GM23338 (cell line): ENCODE results near the gene CNTRL. TPM values are rescaled to one million over a fixed set of nuclear protein-coding genes. Genes with fewer than 3 reads are reported as not detected.

ENCODE experiments used
- ATAC-seq: fragments of 200-7000 bp; cut with Tn5 transposase; 3 replicates; pipeline ENCODE4 v1.9.1; 2020
- DNase-seq: peaks from one replicate; pipeline ENCODE4 v3.0.0-alpha.2; 2015; ENCODE audit warnings: low spot score
- H2AFZ ChIP-seq: fragments of 200-600 bp; sonication (generic); 2 replicates; pipeline ENCODE4 v1.8.0; 2016; ENCODE audit warnings: antibody characterized with exemption, mild to moderate bottlenecking, moderate library complexity
- H3F3A ChIP-seq: fragments of 200-600 bp; sonication (generic); replicated peaks from 2 replicates; pipeline ENCODE4 v1.8.0; 2017; ENCODE audit warnings: antibody characterized with exemption, mixed run types, low read depth
- H3K27ac ChIP-seq: fragments of 200-600 bp; sonication (generic); 2 replicates; pipeline ENCODE4 v1.6.1; 2016; ENCODE audit warnings: low read depth
- H3K27me3 ChIP-seq: fragments of 200-600 bp; sonication (generic); 2 replicates; pipeline ENCODE4 v1.8.0; 2016; ENCODE audit warnings: mild to moderate bottlenecking, mixed run types, moderate library complexity; ENCODE audit not compliant: insufficient read depth
- H3K36me3 ChIP-seq: fragments of 200-600 bp; sonication (generic); 2 replicates; pipeline ENCODE4 v1.8.0; 2016; ENCODE audit warnings: mild to moderate bottlenecking; ENCODE audit not compliant: insufficient read depth
- H3K4me1 ChIP-seq: fragments of 200-600 bp; sonication (generic); 2 replicates; pipeline ENCODE4 v1.8.0; 2016; ENCODE audit warnings: mild to moderate bottlenecking, moderate library complexity; ENCODE audit not compliant: insufficient read depth
- H3K4me2 ChIP-seq: fragments of 200-600 bp; sonication (generic); 2 replicates; pipeline ENCODE4 v1.7.1; 2017; ENCODE audit warnings: mixed run types
- H3K4me3 ChIP-seq: fragments of 200-600 bp; sonication (generic); 2 replicates; pipeline ENCODE4 v1.6.1; 2016; ENCODE audit warnings: mixed run types
- H3K79me2 ChIP-seq: fragments of 200-600 bp; sonication (generic); replicated peaks from 2 replicates; pipeline ENCODE4 v1.8.0; 2017; ENCODE audit warnings: mild to moderate bottlenecking; ENCODE audit not compliant: insufficient read depth
- H3K9me2 ChIP-seq: fragments of 200-600 bp; sonication (generic); 2 replicates; pipeline ENCODE4 v1.8.0; 2017; ENCODE audit not compliant: insufficient read depth
- H4K20me1 ChIP-seq: fragments of 200-600 bp; sonication (generic); replicated peaks from 2 replicates; pipeline ENCODE4 v1.8.0; 2017; ENCODE audit warnings: mild to moderate bottlenecking; ENCODE audit not compliant: insufficient read depth
- H3K27ac Mint-ChIP-seq: 2 replicates; pipeline ENCODE4 v1.8.0; 2020; ENCODE audit warnings: inconsistent platforms, mild to moderate bottlenecking, moderate library complexity, mixed read lengths
- H3K27me3 Mint-ChIP-seq: 3 replicates; pipeline ENCODE4 v1.8.0; 2022; ENCODE audit warnings: low read depth, mild to moderate bottlenecking, moderate library complexity, mixed read lengths, inconsistent platforms; ENCODE audit not compliant: insufficient read depth, poor library complexity
- H3K36me3 Mint-ChIP-seq: 3 replicates; pipeline ENCODE4 v1.8.0; 2021; ENCODE audit warnings: low read depth, mild to moderate bottlenecking, inconsistent platforms, moderate library complexity, mixed read lengths
- H3K4me1 Mint-ChIP-seq: 3 replicates; pipeline ENCODE4 v1.8.0; 2020; ENCODE audit warnings: mild to moderate bottlenecking, inconsistent platforms, mixed read lengths
- H3K4me3 Mint-ChIP-seq: 3 replicates; pipeline ENCODE4 v1.8.0; 2021; ENCODE audit warnings: moderate library complexity, mild to moderate bottlenecking, inconsistent platforms, mixed read lengths
- H3K9me3 Mint-ChIP-seq: 3 replicates; pipeline ENCODE4 v1.8.0; 2020; ENCODE audit warnings: moderate library complexity, mild to moderate bottlenecking, inconsistent platforms, mixed read lengths
- CREB1 ChIP-seq: fragments of 250-450 bp; sonication (Bioruptor Pico); IDR thresholded peaks from 2 replicates; pipeline ENCODE4 v1.5.0; 2020; ENCODE audit warnings: low read depth, mild to moderate bottlenecking, moderate library complexity
- CTCF ChIP-seq, 2 experiments: fragments of 200-600 bp in 1 of 2; sonication (generic) in 1 of 2; conservative IDR thresholded peaks; 2 replicates each; pipeline versions ENCODE4 v1.5.1 to v1.6.1; 2016 to 2017; ENCODE audit warnings: antibody characterized with exemption in 2 of 2, low read depth in 2 of 2, mild to moderate bottlenecking in 2 of 2, moderate library complexity in 1 of 2
- ETS1 ChIP-seq: IDR thresholded peaks from 2 replicates; pipeline ENCODE4 v1.6.1; 2016; ENCODE audit warnings: antibody characterized with exemption
- EZH2 ChIP-seq: fragments of 200-600 bp; sonication (generic); IDR thresholded peaks from one replicate; pipeline ENCODE4 v1.8.0; 2017; ENCODE audit warnings: antibody characterized with exemption, mild to moderate bottlenecking, low read depth; ENCODE audit not compliant: unreplicated experiment
- EZH2phosphoT487 ChIP-seq: fragments of 200-600 bp; sonication (generic); IDR thresholded peaks from one replicate; pipeline ENCODE4 v1.8.1; 2018; ENCODE audit warnings: antibody characterized with exemption; ENCODE audit not compliant: unreplicated experiment
- JUNB ChIP-seq: IDR thresholded peaks from one replicate; pipeline ENCODE4 v1.6.1; 2016; ENCODE audit warnings: antibody characterized with exemption; ENCODE audit not compliant: unreplicated experiment
- NANOG ChIP-seq: IDR thresholded peaks from 2 replicates; pipeline ENCODE4 v1.6.1; 2016; ENCODE audit warnings: antibody characterized with exemption, borderline replicate concordance
- POLR2AphosphoS5 ChIP-seq: IDR thresholded peaks from 2 replicates; pipeline ENCODE4 v1.6.1; 2016; ENCODE audit warnings: antibody characterized with exemption, low read depth
- REST ChIP-seq: IDR thresholded peaks from one replicate; pipeline ENCODE4 v1.6.1; 2018; ENCODE audit warnings: antibody characterized with exemption; ENCODE audit not compliant: unreplicated experiment
- STAT1 ChIP-seq: IDR thresholded peaks from one replicate; pipeline ENCODE4 v1.6.1; 2016; ENCODE audit warnings: antibody characterized with exemption; ENCODE audit not compliant: unreplicated experiment
- ZNF114 ChIP-seq: fragments of 250-450 bp; sonication (Bioruptor Pico); IDR thresholded peaks from 2 replicates; pipeline ENCODE4 v1.5.0; 2020; ENCODE audit warnings: mild to moderate bottlenecking, moderate library complexity
- ZNF331 ChIP-seq: fragments of 250-450 bp; sonication (Bioruptor Pico); IDR thresholded peaks from 2 replicates; pipeline ENCODE4 v1.5.0; 2020; ENCODE audit warnings: low read depth, mild to moderate bottlenecking, moderate library complexity
- ZNF462 ChIP-seq: fragments of 250-450 bp; sonication (Bioruptor Pico); IDR thresholded peaks from 2 replicates; pipeline ENCODE4 v1.5.0; 2020; ENCODE audit warnings: mild to moderate bottlenecking, moderate library complexity
- polyA plus RNA-seq: library from polyadenylated mRNA; unstranded; fragments of >200 nt; fragmentation: Nextera tagmentation; extraction: Ambion mirVana; gene quantifications from 2 replicates; pipeline ENCODE4 v1.2.1, GENCODE V29; 2016
- total RNA-seq: library from RNA; depleted of rRNA; stranded (reverse); fragments of >200 nt; shearing (Covaris generic); gene quantifications from 2 replicates; pipeline ENCODE4 v1.2.3, GENCODE V29; 2014

CNTRL gene
- total and polyA plus RNA-seq, 2 experiments from 2014 or later = 9.2 to 11.7 TPM

- TF ChIP-seq EZH2 (no peak), EZH2phosphoT487 (no peak)
Observed at GRCh38 chr9:121095057-121095456, 20.3 kb downstream of the CNTRL start (continued).

- H3K9me2 ChIP-seq = no peaks in the 10 kb centered on the region
- no peaks in the 10 kb centered on the region for H3K36me3 ChIP-seq
- H3K4me3 ChIP-seq = no peak overlapping the region
- DNase-seq (no peak), ATAC-seq (no peak)
- H3K27ac ChIP-seq = no peak overlapping the region
- H3K79me2 ChIP-seq = no peaks in the 10 kb centered on the region
- H2AFZ ChIP-seq = no peak overlapping the region
- H3F3A ChIP-seq = no peaks in the 10 kb centered on the region
- peaks cover 46% of the 10 kb centered on the region for H3K36me3 Mint-ChIP-seq
- no peaks in the 10 kb centered on the region for H3K4me1 Mint-ChIP-seq
- no peak overlapping the region for H3K4me2 ChIP-seq
- peaks cover 42% of the 10 kb centered on the region for H3K9me3 Mint-ChIP-seq
- peaks cover 4% of the 10 kb centered on the region for H3K27me3 Mint-ChIP-seq
- no peak overlapping the region for H3K27ac Mint-ChIP-seq
- H3K4me3 Mint-ChIP-seq = no peak overlapping the region
- H3K4me1 ChIP-seq = no peaks in the 10 kb centered on the region
- TF ChIP-seq CTCF (conservative IDR thresholded peaks at IDR 0.05; ENCODE audit: low read depth in 2 of 2) (no peak), CREB1 (CRISPR knock-in tag) (no peak), NANOG (no peak), JUNB (no peak), REST (no peak), ZNF331 (no peak), STAT1 (no peak), EZH2 (no peak), ZNF462 (CRISPR knock-in tag) (no peak), ZNF114 (CRISPR knock-in tag) (no peak), POLR2AphosphoS5 (no peak), ETS1 (no peak), EZH2phosphoT487 (no peak)
- no peaks in the 10 kb centered on the region for H3K27me3 ChIP-seq
- H4K20me1 ChIP-seq = no peaks in the 10 kb centered on the region
Observed at GRCh38 chr9:121098567-121099198, 23.9 kb downstream of the CNTRL start.
